GM13977 (cell line): ENCODE results near the gene SLC35D1.
A peak's percentile ranks its signal among the peaks of the same experiment; 100 is the strongest.

ENCODE experiments used
- DNase-seq: peaks from one replicate; pipeline ENCODE4 v3.0.0; 2012; ENCODE audit warnings: low spot score
- CTCF ChIP-seq: IDR thresholded peaks from 2 replicates; pipeline ENCODE4 v1.5.1; 2012; ENCODE audit warnings: mild to moderate bottlenecking, control low read depth; ENCODE audit not compliant: insufficient read depth; ENCODE audit errors: extremely low read depth, missing control alignments
- in situ Hi-C: fragments of 300-500 bp; cut with MboI; formaldehyde crosslinking; loops from one replicate; pipeline ENCODE4 v1.12.0; 2022; ENCODE audit warnings: low sequenced_read_pairs, low pct_unique_long_range_greater_than_20kb, mixed read lengths, inconsistent platforms; ENCODE audit not compliant: unreplicated experiment

Gene SLC35D1

GRCh38 chr1:66957938-66958337 is 96.0 kb downstream of the SLC35D1 start:
- in situ Hi-C loops = no loop called here
- TF ChIP-seq CTCF = no peak
- no peak for DNase-seq

GRCh38 chr1:66954208-66954607 is 99.7 kb downstream of the SLC35D1 start:
- in situ Hi-C loops = no loop called here
- TF ChIP-seq CTCF = no peak
- peak; percentile 17 for DNase-seq

- in situ Hi-C loops = no loop called here
- no peak for DNase-seq
- no peak for TF ChIP-seq CTCF
These were observed 102.4 kb downstream of the SLC35D1 start for GRCh38 chr1:66951513-66951912.
